NCI-H510A treated with DMSO at 0.1 percent for 48 hours (cell line): ENCODE measurements around the gene KCNA1.

Experiments used
- DNase-seq: peaks from one replicate; lab custom pipeline; 2025; lab: John Stamatoyannopoulos, UW

KCNA1 gene

GRCh38 chr12:4911316-4911994, 1.8 kb downstream of the KCNA1 start:
- DNase-seq: no peak

GRCh38 chr12:4914720-4915119, 5.0 kb downstream of the KCNA1 start:
- DNase-seq: no peak

GRCh38 chr12:4915752-4916151, 6.0 kb downstream of the KCNA1 start:
- DNase-seq: no peak

GRCh38 chr12:4918950-4919660, 9.4 kb downstream of the KCNA1 start:
- no peak for DNase-seq

- no peak for DNase-seq
Measured at GRCh38 chr12:4932576-4932975, 22.9 kb downstream of the KCNA1 start.

- no peak for DNase-seq
Measured at GRCh38 chr12:4933411-4933810, 23.7 kb downstream of the KCNA1 start.

GRCh38 chr12:4934407-4935035, 24.8 kb downstream of the KCNA1 start:
- DNase-seq: no peak

- DNase-seq: no peak
Measured at GRCh38 chr12:4938900-4939299, 29.2 kb downstream of the KCNA1 start.

- DNase-seq: no peak
Measured at GRCh38 chr12:4939418-4940023, 29.8 kb downstream of the KCNA1 start.

- DNase-seq: no peak
Measured at GRCh38 chr12:4943067-4943937, 33.6 kb downstream of the KCNA1 start.

- DNase-seq: no peak
Measured at GRCh38 chr12:4943938-4944284, 34.2 kb downstream of the KCNA1 start.

GRCh38 chr12:4947253-4947652, 37.5 kb downstream of the KCNA1 start:
- no peak for DNase-seq

- DNase-seq: no peak
Measured at GRCh38 chr12:4951083-4951482, 41.4 kb downstream of the KCNA1 start.

GRCh38 chr12:4951601-4952000, 41.9 kb downstream of the KCNA1 start:
- no peak for DNase-seq

GRCh38 chr12:4954621-4955354, 45.1 kb downstream of the KCNA1 start:
- no peak for DNase-seq

- DNase-seq: no peak
Measured at GRCh38 chr12:4956054-4956453, 46.3 kb downstream of the KCNA1 start.

- DNase-seq: no peak
Measured at GRCh38 chr12:4956968-4957367, 47.3 kb downstream of the KCNA1 start.

GRCh38 chr12:4957761-4958160, 48.1 kb downstream of the KCNA1 start:
- DNase-seq: no peak

GRCh38 chr12:4958697-4959375, 49.1 kb downstream of the KCNA1 start:
- DNase-seq: no peak

- no peak for DNase-seq
Measured at GRCh38 chr12:4959381-4959780, 49.7 kb downstream of the KCNA1 start.

- DNase-seq: no peak
Measured at GRCh38 chr12:4960030-4960429, 50.3 kb downstream of the KCNA1 start.
